OCI-LY1 (cell line): ENCODE measurements around the gene TNNT1.

Experiments
- CTCF ChIP-seq: fragments of 200-600 bp; sonication (generic), shearing (Covaris generic); IDR thresholded peaks from 2 replicates; pipeline ENCODE4 v1.5.1; 2017; ENCODE audit warnings: mild to moderate bottlenecking, antibody characterized with exemption, low read length, moderate library complexity, mixed read lengths
- EZH2 ChIP-seq: fragments of 200-600 bp; sonication (generic), shearing (Covaris generic); IDR thresholded peaks from 2 replicates; pipeline ENCODE4 v1.8.0; 2017; ENCODE audit warnings: borderline replicate concordance, mixed run types, mild to moderate bottlenecking, antibody characterized with exemption, low read length, moderate library complexity, mixed read lengths

GRCh38 chr19:55198651-55199050 lies 49.6 kb upstream of the TNNT1 start:
- TF ChIP-seq CTCF = no peak
- no peak for TF ChIP-seq EZH2
